DMS153 treated with DMSO at 0.1 percent for 48 hours (cell line): ENCODE measurements around the gene KLF5.
"Not testable (repeated sequence)": the region's sequence is repeated elsewhere in the genome, so short reads cannot be mapped to it uniquely, and the experiment has no call there.

Source experiments
- DNase-seq: peaks from one replicate; lab custom pipeline; 2025; ENCODE audit not compliant: unreplicated experiment; lab: John Stamatoyannopoulos, UW

The KLF5 gene

GRCh38 chr13:73058736-73059459 is at the start of gene KLF5:
TSS of gene KLF5 (plus strand) at chr13:73059005. CDS start at chr13:73059328, 323 bp downstream.
- peak; percentile 96 for DNase-seq

GRCh38 chr13:73011751-73012150 is 47.1 kb upstream of the KLF5 start:
- no peak for DNase-seq

- DNase-seq, result no peak
These were observed 43.0 kb upstream of the KLF5 start for GRCh38 chr13:73015805-73016204.

- no peak for DNase-seq
These were observed 40.5 kb upstream of the KLF5 start for GRCh38 chr13:73018336-73018735.

GRCh38 chr13:73025217-73026012 is 33.4 kb upstream of the KLF5 start:
- DNase-seq, result no peak

GRCh38 chr13:73034901-73035300 is 23.9 kb upstream of the KLF5 start:
- DNase-seq, result no peak

GRCh38 chr13:73035660-73036059 is 23.1 kb upstream of the KLF5 start:
- no peak for DNase-seq

GRCh38 chr13:73036566-73036965 is 22.2 kb upstream of the KLF5 start:
- no peak for DNase-seq

- no peak for DNase-seq
These were observed 20.7 kb upstream of the KLF5 start for GRCh38 chr13:73038064-73038463.

GRCh38 chr13:73039201-73040108 is 19.4 kb upstream of the KLF5 start:
- no peak for DNase-seq

GRCh38 chr13:73040484-73040883 is 18.3 kb upstream of the KLF5 start:
- DNase-seq, result no peak

- DNase-seq, result no peak
These were observed 17.7 kb upstream of the KLF5 start for GRCh38 chr13:73040968-73041596.

GRCh38 chr13:73045031-73045430 is 13.8 kb upstream of the KLF5 start:
- DNase-seq, result no peak

GRCh38 chr13:73048615-73049014 is 10.2 kb upstream of the KLF5 start:
- not testable (repeated sequence) for DNase-seq

GRCh38 chr13:73054712-73055111 is 4.1 kb upstream of the KLF5 start:
- no peak for DNase-seq

GRCh38 chr13:73055813-73056564 is 2.8 kb upstream of the KLF5 start:
- DNase-seq, result no peak

- no peak for DNase-seq
These were observed 2.2 kb upstream of the KLF5 start for GRCh38 chr13:73056565-73056962.

- DNase-seq, result no peak
These were observed 1.3 kb upstream of the KLF5 start for GRCh38 chr13:73057284-73058063.

- no peak for DNase-seq
These were observed 816 bp upstream of the KLF5 start for GRCh38 chr13:73058064-73058313.

GRCh38 chr13:73058432-73058735 is 421 bp upstream of the KLF5 start:
- no peak for DNase-seq
